ENCODE data around the gene PPARG.

Gene PPARG

GRCh38 chr3:12308517-12308916 is 19.6 kb downstream of the PPARG start:
- in situ Hi-C loops (cut with MboI; ENCODE audit: low sequenced_read_pairs), result no loop called here

DNA sequence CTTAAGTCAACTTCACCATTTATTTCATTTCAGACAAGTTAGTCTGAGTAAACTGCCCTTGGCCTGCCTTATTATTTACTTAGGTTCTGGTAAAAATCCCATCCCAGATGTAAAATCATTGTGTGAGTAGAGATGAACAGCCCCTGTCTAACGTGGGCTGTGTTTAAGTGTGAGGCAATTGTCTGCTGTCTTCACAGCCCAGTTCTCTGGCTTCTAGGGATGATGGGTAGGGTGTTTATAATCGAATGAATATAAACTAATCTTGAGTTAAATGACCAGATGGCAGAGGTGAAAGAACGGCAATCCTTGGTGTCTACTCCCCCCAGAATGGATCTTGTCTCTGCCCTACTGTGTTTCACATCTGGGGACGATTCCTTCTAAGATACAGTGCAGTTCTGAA is 20.8 kb downstream of the PPARG start:
- in situ Hi-C loops (cut with MboI; ENCODE audit: low sequenced_read_pairs), result no loop called here

DNA sequence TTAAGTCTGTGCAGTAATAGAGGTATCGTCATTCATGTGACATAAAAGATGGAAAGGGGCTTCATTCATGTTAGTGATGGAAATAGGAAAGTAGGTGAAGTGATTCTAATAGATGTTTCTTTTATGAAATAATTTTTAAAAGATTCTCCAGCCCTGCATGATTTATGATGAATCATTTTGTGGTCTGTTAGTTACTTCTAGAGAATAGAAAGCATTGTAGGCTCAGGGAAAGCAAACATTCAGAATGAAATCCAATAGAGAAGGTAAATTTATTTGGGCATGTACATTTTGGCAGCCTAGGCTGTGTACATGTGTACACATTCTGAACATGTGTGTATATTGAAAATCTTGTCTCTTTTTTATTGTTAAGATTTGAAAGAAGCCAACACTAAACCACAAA is 23.1 kb downstream of the PPARG start:
- in situ Hi-C loops (cut with MboI; ENCODE audit: low sequenced_read_pairs), result no loop called here

- in situ Hi-C loops (cut with MboI; ENCODE audit: low sequenced_read_pairs), result no loop called here
Observed at GRCh38 chr3:12313519-12313918, 24.6 kb downstream of the PPARG start.

- in situ Hi-C loops (cut with MboI; ENCODE audit: low sequenced_read_pairs), result no loop called here
Observed at GRCh38 chr3:12316253-12316652, 27.4 kb downstream of the PPARG start.

DNA sequence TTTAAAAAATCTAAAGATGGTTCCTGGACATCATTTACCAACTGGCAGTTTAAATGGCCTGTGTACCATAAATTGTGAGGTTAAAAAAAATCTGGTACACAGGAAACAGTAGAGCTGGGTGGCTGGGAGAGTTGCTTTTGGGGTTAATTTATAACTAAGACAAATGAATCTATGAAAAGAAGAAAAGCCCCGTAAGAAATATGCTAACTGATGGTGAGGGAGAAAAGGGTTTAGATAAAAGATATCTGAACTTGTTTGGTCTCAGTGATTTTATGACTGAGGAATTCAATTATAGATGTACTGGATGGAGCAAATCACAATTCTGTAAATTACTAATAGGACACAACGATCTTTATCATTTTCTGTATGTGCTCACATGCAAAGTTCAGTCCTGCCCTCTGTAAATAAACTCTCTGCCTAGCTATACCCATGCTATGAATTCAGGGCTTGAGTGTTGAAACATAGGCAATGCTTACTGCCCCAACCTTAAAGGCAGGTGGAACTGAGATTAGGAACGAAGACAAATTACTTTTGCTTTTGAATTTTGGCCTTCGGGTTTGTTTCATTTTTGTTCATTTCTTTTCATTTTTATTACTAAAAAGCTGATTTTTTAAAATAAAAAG is 28.0 kb downstream of the PPARG start:
- in situ Hi-C loops (cut with MboI; ENCODE audit: low sequenced_read_pairs), result no loop called here

DNA sequence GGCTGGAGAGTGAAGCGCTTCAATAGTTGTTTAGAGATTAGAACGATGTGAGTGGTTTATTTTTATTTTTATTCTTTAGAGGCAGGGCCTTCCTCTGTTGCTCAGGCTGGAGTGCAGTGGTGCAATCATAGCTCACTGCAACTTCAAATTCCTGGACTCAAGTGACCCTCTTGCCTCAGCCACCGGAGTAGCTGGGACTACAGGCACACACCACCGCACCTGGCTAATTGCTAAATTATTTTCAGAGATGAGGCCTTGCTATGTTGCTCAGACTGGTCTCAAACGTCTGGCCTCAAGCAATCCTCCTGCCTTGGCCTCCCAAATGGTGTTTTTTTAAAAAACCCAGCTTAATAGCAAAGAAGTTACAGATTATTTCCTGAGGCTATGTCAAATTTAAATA is 29.0 kb downstream of the PPARG start:
- in situ Hi-C loops (cut with MboI; ENCODE audit: low sequenced_read_pairs), result no loop called here

GRCh38 chr3:12318758-12319621 is 30.1 kb downstream of the PPARG start:
- in situ Hi-C loops (cut with MboI; ENCODE audit: low sequenced_read_pairs), result no loop called here

DNA sequence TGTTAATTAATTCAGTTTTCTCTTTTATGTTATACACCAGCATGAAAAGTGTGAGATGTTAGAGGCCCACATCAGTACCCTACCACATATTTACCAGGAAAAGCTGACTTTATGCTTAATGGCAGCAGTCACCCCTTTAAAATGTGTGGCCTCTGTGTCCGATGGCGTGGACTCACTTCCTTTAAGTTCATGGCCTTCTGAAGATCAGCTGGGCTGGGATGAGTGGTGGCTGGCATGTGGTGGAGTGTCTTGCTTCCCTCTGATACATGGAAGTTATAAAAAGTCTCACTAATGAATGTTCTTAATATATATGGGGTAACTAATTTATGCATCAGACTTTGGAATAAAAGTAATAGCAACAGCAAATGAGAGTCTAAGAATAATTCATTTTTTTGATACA is 32.1 kb downstream of the PPARG start:
- in situ Hi-C loops (cut with MboI; ENCODE audit: low sequenced_read_pairs), result no loop called here

GRCh38 chr3:12323237-12323636 is 34.4 kb downstream of the PPARG start:
- in situ Hi-C loops (cut with MboI; ENCODE audit: low sequenced_read_pairs), result no loop called here

- in situ Hi-C loops (cut with MboI; ENCODE audit: low sequenced_read_pairs), result no loop called here
Observed at GRCh38 chr3:12325586-12326515, 37.0 kb downstream of the PPARG start.

GRCh38 chr3:12327021-12327420 is 38.2 kb downstream of the PPARG start:
- in situ Hi-C loops (cut with MboI; ENCODE audit: low sequenced_read_pairs), result no loop called here

DNA sequence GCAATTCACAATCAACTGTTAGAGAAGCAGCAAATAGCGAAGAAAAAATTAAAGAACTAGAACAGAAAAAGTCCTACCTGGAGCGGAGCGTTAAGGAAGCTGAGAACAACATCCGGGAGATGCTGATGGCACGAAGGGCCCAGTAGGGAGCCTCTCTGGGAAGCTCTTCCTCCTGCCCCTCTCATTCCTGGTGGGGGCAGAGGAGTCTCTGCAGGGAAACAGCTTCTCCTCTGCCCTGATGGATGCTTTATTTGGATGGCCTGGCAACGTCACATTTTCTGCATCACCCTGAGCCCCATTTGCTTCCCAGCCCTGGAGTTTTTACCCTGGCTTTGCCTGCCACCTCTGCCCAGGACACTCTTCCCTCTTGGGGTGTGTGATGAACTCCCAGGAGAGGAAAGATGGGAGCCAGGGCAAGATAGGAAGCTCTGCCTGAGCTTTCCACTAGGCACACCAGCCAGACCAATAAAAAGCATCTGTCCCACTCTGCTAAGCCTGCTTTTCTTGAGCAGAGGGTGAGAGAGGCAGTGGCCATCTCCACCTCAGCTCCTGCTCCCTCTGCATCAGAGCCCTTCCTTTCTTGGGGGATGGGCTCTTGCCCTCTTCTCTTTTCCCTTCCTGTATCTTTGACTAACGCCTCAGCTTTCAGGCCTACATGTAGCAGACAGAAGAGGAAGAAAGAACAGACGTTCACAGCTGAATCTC is 39.4 kb downstream of the PPARG start:
- in situ Hi-C loops (cut with MboI; ENCODE audit: low sequenced_read_pairs), result no loop called here

DNA sequence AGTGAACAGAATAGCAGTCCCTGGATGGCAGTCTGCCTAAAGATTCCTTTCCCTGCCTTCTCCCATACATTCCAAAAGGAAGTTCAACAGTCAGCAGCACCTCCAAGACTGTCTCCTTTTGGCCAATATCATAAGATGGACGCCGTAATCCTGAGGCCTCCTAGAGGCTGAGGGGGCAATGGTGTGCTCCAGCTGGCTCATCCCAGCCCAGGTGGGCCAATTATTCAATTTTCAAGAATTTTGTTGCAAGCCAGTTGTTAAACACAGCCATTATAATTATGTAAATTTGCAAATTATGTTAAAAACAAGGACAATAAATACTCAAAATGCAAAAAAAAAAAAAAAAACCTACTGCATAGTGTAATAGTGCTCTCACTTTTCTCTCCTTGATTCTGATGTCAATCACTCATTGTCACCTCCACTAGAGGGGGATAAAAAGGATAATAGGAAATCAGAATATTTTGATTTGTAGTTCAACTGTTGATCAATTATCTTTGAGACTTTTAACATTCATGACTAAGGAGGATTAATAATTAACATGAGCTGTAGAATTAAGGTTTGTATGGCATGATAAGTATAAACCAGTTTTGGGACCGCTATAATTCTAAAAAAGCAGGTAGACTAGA is 40.1 kb downstream of the PPARG start:
- in situ Hi-C loops (cut with MboI; ENCODE audit: low sequenced_read_pairs), result no loop called here

- in situ Hi-C loops (cut with MboI; ENCODE audit: low sequenced_read_pairs), result no loop called here
Observed at GRCh38 chr3:12334786-12335185, 45.9 kb downstream of the PPARG start.

DNA sequence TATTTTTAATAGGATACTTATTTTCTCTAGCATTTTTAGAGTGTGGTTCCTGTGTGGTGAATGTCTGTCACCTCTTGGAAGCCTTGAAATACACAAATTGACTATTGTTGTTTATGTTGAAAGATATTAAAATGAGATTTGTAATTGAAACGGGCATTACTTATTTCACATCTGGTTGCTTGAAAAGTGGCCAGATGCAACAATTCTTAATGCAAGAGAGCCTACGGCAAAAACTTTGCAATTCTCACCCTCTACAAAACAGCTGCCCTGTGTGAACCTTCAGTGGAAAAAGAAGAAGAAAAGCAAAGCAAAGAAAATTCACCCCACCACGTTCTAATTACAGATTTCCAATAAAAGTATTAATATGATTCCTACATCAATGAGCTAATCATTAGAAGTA is 46.6 kb downstream of the PPARG start:
- in situ Hi-C loops (cut with MboI; ENCODE audit: low sequenced_read_pairs), result no loop called here

DNA sequence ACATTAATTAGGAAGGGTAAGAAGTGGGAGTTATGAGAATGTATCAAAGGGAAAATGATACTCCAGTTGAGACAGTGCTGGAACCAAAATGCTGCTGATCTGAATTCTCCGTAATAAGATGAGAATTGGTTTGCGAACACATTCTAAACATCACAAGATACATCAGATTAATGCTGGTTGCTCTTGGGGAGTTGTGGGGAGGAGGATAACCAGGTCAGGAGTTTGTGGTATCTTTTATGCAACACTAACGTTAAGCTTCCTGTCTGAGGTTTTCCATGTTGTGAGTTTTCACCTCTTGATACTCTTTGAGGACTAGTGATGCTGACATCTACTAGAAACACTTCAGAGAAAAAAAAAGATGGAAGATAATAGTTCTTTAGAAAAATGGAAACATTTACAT is 47.2 kb downstream of the PPARG start:
- in situ Hi-C loops (cut with MboI; ENCODE audit: low sequenced_read_pairs), result no loop called here

DNA sequence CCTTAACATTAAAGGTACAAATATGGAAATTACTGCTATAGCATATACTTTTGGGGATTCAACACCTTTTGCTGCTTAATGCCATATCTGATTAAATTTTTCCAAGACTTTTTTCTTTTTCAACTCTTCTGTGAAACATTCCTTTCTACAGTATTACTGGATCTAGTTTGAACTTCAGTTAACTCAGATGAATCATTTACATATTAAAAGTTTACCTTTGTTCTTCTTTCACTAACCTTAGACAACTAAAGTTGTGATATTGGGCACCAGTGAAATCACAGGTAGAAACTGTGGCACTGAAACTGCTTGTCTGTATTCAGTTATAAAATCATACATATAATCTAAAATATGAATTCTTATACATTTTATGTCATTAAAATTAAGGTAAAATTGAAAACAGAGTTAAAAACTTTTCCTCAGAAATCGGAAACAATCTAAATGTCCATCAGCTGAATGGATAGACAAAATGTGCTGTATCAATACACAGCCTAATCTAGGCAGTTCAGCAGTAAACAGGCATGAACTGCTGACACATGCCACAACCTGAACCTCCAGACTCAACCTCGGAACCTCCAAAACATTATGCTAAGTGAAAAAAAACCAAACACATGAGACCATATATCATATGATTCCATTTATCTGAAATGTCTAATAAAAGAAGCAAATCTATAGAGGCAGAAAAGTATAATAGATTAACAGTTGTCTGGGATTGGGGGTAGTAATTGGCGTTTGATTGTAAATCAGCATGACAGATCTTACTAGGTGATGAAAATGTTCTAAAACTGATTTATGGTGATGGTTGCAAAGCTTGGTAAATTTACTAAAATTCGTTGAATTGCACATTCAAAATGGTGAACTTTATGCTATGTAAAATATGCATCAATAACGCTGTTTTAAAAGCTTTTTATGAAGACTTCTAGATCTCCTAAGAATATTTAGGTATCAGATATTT is 50.0 kb downstream of the PPARG start:
- in situ Hi-C loops (cut with MboI; ENCODE audit: low sequenced_read_pairs), result no loop called here

Data from HL-60/S4 (cell line).